Skeletal muscle tissue (tissue), 4 donors: ENCODE measurements around the gene ELAVL3. TPM values are rescaled to one million over a fixed set of nuclear protein-coding genes. Genes with fewer than 3 reads are reported as not detected.
A peak's percentile ranks its signal among the peaks of the same experiment; 100 is the strongest.

Source experiments
- H3K27ac ChIP-seq: one replicate; pipeline ENCODE4 v1.7.0; 2013; ENCODE audit warnings: mild to moderate bottlenecking, low read depth, low read length, inconsistent platforms
- H3K27me3 ChIP-seq, 3 donors: one replicate each; pipeline ENCODE4 v1.7.0; 2013; ENCODE audit warnings: low read length in 3 of 3; ENCODE audit not compliant: control insufficient read depth in 3 of 3, insufficient read depth in 3 of 3
- H3K36me3 ChIP-seq, 3 donors: one replicate each; pipeline ENCODE4 v1.7.0; 2013; ENCODE audit warnings: low read length in 3 of 3; ENCODE audit not compliant: control insufficient read depth in 3 of 3, insufficient read depth in 3 of 3
- H3K4me1 ChIP-seq, 3 donors: one replicate each; pipeline ENCODE4 v1.7.0; 2013; ENCODE audit warnings: low read length in 3 of 3, mild to moderate bottlenecking in 3 of 3; ENCODE audit not compliant: control insufficient read depth in 3 of 3, insufficient read depth in 3 of 3
- H3K4me3 ChIP-seq, 3 donors: one replicate each; pipeline ENCODE4 v1.7.0; 2013; ENCODE audit warnings: low read length in 3 of 3
- H3K9ac ChIP-seq, 3 donors: one replicate each; pipeline ENCODE4 v1.7.0; 2013; ENCODE audit warnings: low read length in 3 of 3, mild to moderate bottlenecking in 3 of 3, moderate library complexity in 2 of 3, low read depth in 1 of 3
- H3K9me3 ChIP-seq, 3 donors: one replicate each; pipeline ENCODE4 v1.7.0; 2013; ENCODE audit warnings: low read length in 3 of 3; ENCODE audit not compliant: control insufficient read depth in 3 of 3
- total RNA-seq: library from RNA; depleted of rRNA; stranded (reverse); fragments of >200 nt; gene quantifications from one replicate; pipeline ENCODE4 v1.2.3, GENCODE V29; 2014
- donor health status: Osteomylitis.

The ELAVL3 gene
- total RNA-seq, 1 donor from 2014 or later = not detected

DNA sequence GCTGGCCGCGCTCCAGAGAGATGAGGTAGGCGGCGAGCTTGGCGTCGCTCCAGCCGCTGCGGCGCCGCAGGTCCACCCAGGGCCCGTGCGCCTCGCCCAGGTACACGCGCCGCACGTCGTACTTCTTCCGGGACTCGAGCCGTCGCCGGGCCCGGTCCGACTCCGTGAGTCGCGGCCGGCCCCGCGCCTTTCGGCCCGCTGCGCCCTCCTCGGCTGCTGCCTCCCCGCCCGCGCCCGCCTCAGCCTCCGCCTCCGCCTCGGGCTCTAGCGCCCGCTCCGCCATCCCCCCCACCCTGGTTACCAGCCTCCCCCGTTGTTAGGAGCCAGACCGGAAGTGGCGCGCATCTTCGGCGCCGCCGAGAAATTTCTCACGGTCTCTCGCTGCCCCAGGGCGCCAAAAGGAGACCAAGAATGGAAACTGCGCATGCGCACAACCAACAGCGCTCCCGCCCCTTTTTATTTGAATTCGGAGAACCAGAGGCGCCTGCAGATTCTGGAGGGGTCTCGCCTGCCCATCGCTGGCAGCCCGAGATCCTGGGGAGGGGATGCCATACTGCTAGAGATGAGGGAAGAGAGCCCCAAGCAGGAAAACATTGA lies 24.8 kb upstream of the ELAVL3 start, which contains the start of gene ZNF653:
ZNF653 (minus strand) TSS at position 336 of the 597 bp plus-strand sequence; CDS start at position 283, 53 bp downstream.
- H3K4me3 ChIP-seq = peak within 1 kb of the TSS; percentile 65 to 82 (median 80)

GRCh38 chr19:11505032-11505503 lies 24.2 kb upstream of the ELAVL3 start:
- Histone ChIP-seq H3K9ac (peak overlapping the region; percentile 74 to 83 (median 83)), H3K27ac (peak overlapping the region; percentile 96), H3K27me3 (no peaks in the 10 kb centered on the region), H3K4me1 (peaks cover 6 to 11% (median 10%) of the 10 kb centered on the region in 3 donors), H3K4me3 (peak overlapping the region; percentile 65 to 82 (median 80)), H3K9me3 (no peaks in the 10 kb centered on the region), H3K36me3 (peaks cover 0 to 3% (median 2%) of the 10 kb centered on the region in 3 donors)

More for the DNA sequence above, 24.8 kb upstream of the ELAVL3 start, which contains the start of gene ZNF653:
- H3K36me3 ChIP-seq = peaks cover 2 to 7% (median 4%) of the 10 kb centered on the region in 3 donors
- H3K9me3 ChIP-seq = no peaks in the 10 kb centered on the region
- H3K27me3 ChIP-seq = no peaks in the 10 kb centered on the region
- peak within 1 kb of the TSS; percentile 96 for H3K27ac ChIP-seq
- peaks cover 6 to 11% (median 10%) of the 10 kb centered on the region in 3 donors for H3K4me1 ChIP-seq
- H3K9ac ChIP-seq = peak within 1 kb of the TSS; percentile 74 to 83 (median 83)

DNA sequence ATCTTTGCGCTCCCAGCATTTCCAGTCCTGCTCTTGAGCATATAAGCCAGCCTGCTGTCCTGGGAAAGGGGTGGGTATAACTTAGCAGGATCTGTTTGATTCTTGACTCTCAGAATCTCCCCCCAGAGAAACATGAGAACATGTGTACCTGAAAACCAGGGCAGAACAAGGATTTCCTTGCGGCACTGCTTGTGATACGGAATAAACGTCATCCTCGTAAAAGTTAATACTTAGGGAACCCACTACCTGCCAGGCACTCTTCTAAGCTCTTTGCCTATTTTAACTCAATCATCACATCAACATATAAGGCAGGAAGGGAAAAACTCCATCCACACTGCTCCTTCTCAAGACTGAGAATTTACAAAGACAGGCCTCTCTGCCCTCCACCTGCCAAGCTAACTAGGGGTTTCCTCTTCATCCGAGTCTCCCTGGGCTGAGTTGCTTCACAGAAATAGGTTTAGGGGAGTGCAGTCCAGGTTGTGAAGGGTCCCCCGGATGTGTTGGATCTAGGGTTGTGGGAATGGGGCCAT lies 23.7 kb upstream of the ELAVL3 start:
- Histone ChIP-seq H3K36me3 (peaks cover 0 to 3% (median 2%) of the 10 kb centered on the region in 3 donors), H3K9ac (peak overlapping the region; percentile 68 to 83 (median 83)), H3K27ac (peak overlapping the region; percentile 96)

DNA sequence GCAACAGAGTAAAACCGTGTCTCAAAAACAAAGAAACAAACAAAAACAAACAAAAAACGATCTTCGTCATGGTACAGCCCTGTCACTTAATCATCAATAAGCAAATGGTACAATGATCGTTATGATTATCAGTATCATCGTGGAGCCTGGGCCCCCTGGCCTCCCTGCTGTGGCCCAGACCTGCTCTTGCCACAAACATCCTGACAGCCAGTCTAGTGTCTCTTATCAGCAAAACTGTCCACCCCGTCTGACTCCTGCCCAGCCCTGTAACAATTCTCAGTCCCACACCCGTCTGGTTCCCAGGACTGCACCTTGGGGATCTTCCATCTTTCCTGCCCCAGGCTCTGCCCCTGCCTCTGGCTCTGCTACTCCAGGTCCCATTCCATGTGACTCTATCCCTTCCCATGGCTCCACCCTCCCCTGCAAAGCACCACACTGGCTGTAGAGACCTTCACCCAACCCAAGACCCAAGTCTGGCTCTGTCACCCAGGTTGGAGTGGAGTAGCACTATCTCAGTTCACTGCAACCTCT lies 19.1 kb upstream of the ELAVL3 start:
- no peak overlapping the region for H3K27ac ChIP-seq
- peaks cover 0 to 5% (median 3%) of the 10 kb centered on the region in 3 donors for H3K4me1 ChIP-seq
- peaks cover 7 to 18% (median 16%) of the 10 kb centered on the region in 3 donors for H3K36me3 ChIP-seq
- no peaks in the 10 kb centered on the region for H3K9me3 ChIP-seq
- no peaks in the 10 kb centered on the region for H3K27me3 ChIP-seq
- H3K4me3 ChIP-seq = no peak overlapping the region
- H3K9ac ChIP-seq = no peak overlapping the region

More for the DNA sequence above, 23.7 kb upstream of the ELAVL3 start:
- Histone ChIP-seq H3K27me3 (no peaks in the 10 kb centered on the region), H3K4me3 (peak overlapping the region; percentile 65 to 82 (median 80)), H3K9me3 (no peaks in the 10 kb centered on the region), H3K4me1 (peaks cover 6 to 11% (median 10%) of the 10 kb centered on the region in 3 donors)

GRCh38 chr19:11499220-11499726 lies 18.4 kb upstream of the ELAVL3 start:
- H3K4me1 ChIP-seq = no peaks in the 10 kb centered on the region
- no peak overlapping the region for H3K9ac ChIP-seq
- H3K4me3 ChIP-seq = no peak overlapping the region
- no peaks in the 10 kb centered on the region for H3K9me3 ChIP-seq
- peaks cover 10 to 20% (median 17%) of the 10 kb centered on the region in 3 donors for H3K36me3 ChIP-seq
- H3K27ac ChIP-seq = no peak overlapping the region
- H3K27me3 ChIP-seq = no peaks in the 10 kb centered on the region

DNA sequence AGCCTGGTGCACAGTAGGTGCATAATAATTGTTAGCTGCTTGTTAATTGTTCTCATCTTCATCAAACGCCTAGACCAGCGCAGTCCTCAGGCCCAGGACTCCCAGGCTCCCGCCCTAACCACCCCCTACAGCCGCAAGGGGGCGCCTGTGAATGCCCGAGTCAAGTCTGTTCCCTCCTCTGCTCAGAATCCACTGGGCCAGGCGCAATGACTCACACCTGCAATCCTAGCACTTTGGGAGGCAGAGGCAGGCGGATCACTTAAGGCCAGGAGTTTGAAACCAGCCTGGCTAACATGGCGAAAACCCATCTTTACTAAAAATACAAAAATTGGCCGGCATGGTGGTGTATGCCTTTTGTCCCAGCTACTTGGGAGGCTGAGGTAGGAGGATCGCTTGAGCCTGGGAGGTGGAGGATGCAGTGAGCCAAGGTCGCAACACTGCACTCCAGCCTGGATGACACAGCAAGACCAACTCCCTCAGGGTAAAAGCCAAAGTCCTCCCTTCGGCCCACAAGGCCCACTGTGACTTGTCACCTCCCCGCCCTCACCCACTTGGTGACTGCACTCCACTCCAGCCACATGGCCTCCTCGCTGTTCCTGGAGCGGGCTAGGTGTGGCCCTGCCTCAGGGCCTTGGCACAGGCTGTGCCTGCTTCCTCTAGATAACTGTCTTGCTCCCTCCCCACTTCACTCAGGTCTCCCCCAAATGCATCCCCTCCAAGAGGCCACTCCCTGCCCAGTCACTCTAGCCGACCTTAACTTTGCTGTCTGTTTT lies 15.7 kb upstream of the ELAVL3 start:
- H3K9ac ChIP-seq = no peak overlapping the region
- H3K36me3 ChIP-seq = peaks cover 14 to 24% (median 17%) of the 10 kb centered on the region in 3 donors
- H3K4me3 ChIP-seq = no peak overlapping the region
- no peaks in the 10 kb centered on the region for H3K4me1 ChIP-seq
- no peak overlapping the region for H3K27ac ChIP-seq
- H3K27me3 ChIP-seq = no peaks in the 10 kb centered on the region
- H3K9me3 ChIP-seq = no peaks in the 10 kb centered on the region

- no peaks in the 10 kb centered on the region for H3K27me3 ChIP-seq
These were observed 15.0 kb upstream of the ELAVL3 start for GRCh38 chr19:11495885-11496284.

DNA sequence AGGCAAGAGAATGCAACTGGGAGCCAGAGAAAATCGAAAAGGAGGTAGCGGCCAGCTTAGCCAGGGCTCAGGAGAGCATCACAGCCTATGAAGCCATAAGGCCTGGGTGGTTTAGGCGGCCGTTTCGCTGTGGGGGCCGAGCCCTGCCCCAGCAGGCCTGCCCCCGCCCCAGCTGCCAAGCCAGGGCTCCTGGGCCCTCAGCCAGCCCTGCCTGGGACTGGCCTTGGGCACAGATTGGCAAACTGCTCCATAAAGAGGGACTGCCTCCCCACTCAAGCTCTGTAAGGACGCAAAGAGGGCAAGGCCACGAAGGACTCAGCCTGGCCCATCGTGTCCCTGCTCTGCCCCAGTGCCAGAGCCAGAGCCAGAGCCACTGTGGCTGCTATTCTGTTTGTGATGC lies 14.6 kb upstream of the ELAVL3 start:
- H3K27me3 ChIP-seq = no peaks in the 10 kb centered on the region
- no peak overlapping the region for H3K4me3 ChIP-seq
- H3K36me3 ChIP-seq = peaks cover 20 to 26% (median 25%) of the 10 kb centered on the region in 3 donors
- H3K27ac ChIP-seq = no peak overlapping the region
- no peak overlapping the region for H3K9ac ChIP-seq
- H3K4me1 ChIP-seq = no peaks in the 10 kb centered on the region
- no peaks in the 10 kb centered on the region for H3K9me3 ChIP-seq

More at GRCh38 chr19:11495885-11496284, 15.0 kb upstream of the ELAVL3 start:
- no peaks in the 10 kb centered on the region for H3K9me3 ChIP-seq
- H3K36me3 ChIP-seq = peaks cover 18 to 26% (median 22%) of the 10 kb centered on the region in 3 donors
- H3K4me1 ChIP-seq = no peaks in the 10 kb centered on the region
- H3K4me3 ChIP-seq = no peak overlapping the region
- no peak overlapping the region for H3K27ac ChIP-seq
- H3K9ac ChIP-seq = no peak overlapping the region

- Histone ChIP-seq H3K27me3 (no peaks in the 10 kb centered on the region), H3K9me3 (no peaks in the 10 kb centered on the region), H3K4me3 (no peak overlapping the region), H3K9ac (no peak overlapping the region), H3K4me1 (no peaks in the 10 kb centered on the region), H3K27ac (no peak overlapping the region), H3K36me3 (peaks cover 20 to 26% (median 25%) of the 10 kb centered on the region in 3 donors)
These were observed 13.9 kb upstream of the ELAVL3 start for GRCh38 chr19:11494634-11495285.
